Transverse colon (tissue), 4 donors: ENCODE measurements around the gene ZFPM1.

ENCODE experiments used
- POLR2AphosphoS5 ChIP-seq, 3 donors: sonication (generic); formaldehyde crosslinking; IDR thresholded peaks; one replicate each; pipeline ENCODE4 v1.6.1; 2016; ENCODE audit warnings: antibody characterized with exemption in 3 of 3
- TF ChIP-seq, protein P1 (sequence below), 5 experiments: fragments of 200-600 bp in 3 of 5; fragments of 450-650 bp in 2 of 5; sonication (generic) in 3 of 5; IDR thresholded peaks; 1 replicate in 2 of 5; 2 replicates in 3 of 5; pipeline ENCODE4 v1.5.1; 2016 to 2017; ENCODE audit warnings: antibody characterized with exemption in 5 of 5, inconsistent platforms in 3 of 5, mild to moderate bottlenecking in 2 of 5, moderate library complexity in 1 of 5

DNA sequence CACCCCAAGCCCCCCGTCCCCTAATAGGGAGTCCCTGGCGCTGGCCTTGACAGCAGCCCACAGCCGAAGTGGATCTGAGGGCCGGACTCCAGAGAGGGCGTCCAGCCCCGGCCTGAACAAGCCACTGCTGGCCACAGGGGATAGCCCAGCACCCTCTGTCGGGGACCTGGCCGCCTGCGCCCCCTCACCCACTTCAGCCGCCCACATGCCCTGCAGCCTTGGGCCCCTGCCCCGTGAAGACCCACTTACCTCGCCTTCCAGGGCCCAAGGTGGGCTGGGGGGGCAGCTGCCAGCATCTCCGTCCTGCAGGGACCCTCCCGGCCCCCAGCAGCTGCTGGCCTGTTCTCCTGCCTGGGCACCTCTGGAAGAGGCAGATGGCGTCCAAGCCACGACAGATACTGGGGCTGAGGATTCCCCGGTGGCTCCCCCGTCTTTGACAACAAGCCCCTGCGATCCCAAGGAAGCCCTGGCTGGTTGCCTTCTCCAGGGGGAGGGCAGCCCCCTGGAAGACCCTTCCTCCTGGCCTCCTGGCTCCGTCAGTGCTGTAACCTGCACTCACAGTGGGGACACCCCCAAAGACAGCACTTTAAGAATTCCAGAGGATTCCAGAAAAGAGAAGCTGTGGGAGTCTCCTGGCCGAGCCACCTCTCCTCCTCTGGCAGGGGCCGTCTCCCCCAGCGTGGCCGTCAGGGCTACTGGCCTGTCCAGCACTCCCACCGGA, 19.3 kb upstream of the ZFPM1 start:
- TF ChIP-seq, protein P1, sequence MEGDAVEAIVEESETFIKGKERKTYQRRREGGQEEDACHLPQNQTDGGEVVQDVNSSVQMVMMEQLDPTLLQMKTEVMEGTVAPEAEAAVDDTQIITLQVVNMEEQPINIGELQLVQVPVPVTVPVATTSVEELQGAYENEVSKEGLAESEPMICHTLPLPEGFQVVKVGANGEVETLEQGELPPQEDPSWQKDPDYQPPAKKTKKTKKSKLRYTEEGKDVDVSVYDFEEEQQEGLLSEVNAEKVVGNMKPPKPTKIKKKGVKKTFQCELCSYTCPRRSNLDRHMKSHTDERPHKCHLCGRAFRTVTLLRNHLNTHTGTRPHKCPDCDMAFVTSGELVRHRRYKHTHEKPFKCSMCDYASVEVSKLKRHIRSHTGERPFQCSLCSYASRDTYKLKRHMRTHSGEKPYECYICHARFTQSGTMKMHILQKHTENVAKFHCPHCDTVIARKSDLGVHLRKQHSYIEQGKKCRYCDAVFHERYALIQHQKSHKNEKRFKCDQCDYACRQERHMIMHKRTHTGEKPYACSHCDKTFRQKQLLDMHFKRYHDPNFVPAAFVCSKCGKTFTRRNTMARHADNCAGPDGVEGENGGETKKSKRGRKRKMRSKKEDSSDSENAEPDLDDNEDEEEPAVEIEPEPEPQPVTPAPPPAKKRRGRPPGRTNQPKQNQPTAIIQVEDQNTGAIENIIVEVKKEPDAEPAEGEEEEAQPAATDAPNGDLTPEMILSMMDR (IDR thresholded peaks at IDR 0.05) = no peak
- no peak for TF ChIP-seq POLR2AphosphoS5 (IDR thresholded peaks at IDR 0.05)
